ENCODE measurements around the gene LRRTM4.

Gene LRRTM4

GRCh38 chr2:77443076-77443475 lies 79.1 kb downstream of the LRRTM4 start:
- TF ChIP-seq, protein P1, sequence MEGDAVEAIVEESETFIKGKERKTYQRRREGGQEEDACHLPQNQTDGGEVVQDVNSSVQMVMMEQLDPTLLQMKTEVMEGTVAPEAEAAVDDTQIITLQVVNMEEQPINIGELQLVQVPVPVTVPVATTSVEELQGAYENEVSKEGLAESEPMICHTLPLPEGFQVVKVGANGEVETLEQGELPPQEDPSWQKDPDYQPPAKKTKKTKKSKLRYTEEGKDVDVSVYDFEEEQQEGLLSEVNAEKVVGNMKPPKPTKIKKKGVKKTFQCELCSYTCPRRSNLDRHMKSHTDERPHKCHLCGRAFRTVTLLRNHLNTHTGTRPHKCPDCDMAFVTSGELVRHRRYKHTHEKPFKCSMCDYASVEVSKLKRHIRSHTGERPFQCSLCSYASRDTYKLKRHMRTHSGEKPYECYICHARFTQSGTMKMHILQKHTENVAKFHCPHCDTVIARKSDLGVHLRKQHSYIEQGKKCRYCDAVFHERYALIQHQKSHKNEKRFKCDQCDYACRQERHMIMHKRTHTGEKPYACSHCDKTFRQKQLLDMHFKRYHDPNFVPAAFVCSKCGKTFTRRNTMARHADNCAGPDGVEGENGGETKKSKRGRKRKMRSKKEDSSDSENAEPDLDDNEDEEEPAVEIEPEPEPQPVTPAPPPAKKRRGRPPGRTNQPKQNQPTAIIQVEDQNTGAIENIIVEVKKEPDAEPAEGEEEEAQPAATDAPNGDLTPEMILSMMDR (conservative IDR thresholded peaks at IDR 0.05; ENCODE audit: low read length), result no peak

GRCh38 chr2:77434880-77435279 lies 87.3 kb downstream of the LRRTM4 start:
- no peak overlapping the region for H3K4me3 ChIP-seq (ENCODE audit: low read length)
- TF ChIP-seq, protein P1 (conservative IDR thresholded peaks at IDR 0.05; ENCODE audit: low read length), result no peak
- no peak for DNase-seq (ENCODE audit: low read depth)

More at GRCh38 chr2:77443076-77443475, 79.1 kb downstream of the LRRTM4 start:
- no peak overlapping the region for H3K4me3 ChIP-seq (ENCODE audit: low read length)
- no peak for DNase-seq (ENCODE audit: low read depth)

DNA sequence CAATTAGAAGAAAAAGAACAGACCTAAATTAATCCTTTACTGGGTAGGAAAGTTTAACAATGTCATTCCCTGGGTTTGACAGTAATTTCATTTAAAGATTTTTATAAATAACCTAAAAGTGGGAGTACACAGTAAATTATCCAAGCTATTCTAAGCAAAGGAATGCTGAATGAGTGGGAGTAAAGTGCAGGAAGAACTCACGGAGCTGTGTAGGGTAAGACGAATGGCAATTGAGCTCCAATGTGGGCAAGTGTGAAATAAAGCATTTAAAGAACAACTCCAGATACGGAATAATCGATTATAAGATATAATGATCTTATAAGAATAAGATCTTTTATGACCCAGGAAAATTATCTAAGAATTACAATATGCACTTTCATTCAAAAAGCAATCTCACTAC lies 93.2 kb downstream of the LRRTM4 start:
- no peak overlapping the region for H3K4me3 ChIP-seq (ENCODE audit: low read length)
- DNase-seq (ENCODE audit: low read depth), result no peak
- TF ChIP-seq, protein P1 (conservative IDR thresholded peaks at IDR 0.05; ENCODE audit: low read length), result no peak

- TF ChIP-seq, protein P1 (conservative IDR thresholded peaks at IDR 0.05; ENCODE audit: low read length), result no peak
- no peak for DNase-seq (ENCODE audit: low read depth)
- H3K4me3 ChIP-seq (ENCODE audit: low read length), result no peak overlapping the region
These were observed 100.2 kb downstream of the LRRTM4 start for GRCh38 chr2:77421971-77422370.

DNA sequence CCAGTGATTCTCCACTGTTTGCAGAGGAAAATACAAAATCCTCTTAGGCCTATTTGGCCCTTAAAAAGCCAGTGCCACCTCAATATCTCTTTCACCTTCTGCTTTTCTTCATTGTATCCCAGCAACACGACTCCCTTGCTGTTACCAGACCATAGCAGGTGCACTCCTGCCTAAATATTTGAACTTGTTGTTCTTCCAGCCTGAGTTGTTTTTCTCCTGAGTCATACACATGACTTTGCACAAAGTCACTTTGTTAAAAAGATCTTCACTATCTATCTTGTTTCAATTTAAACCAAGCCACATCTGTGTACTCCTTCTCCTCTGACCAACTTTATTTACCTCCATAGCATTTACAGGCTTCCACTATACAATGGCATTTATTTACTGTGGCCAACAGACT lies 103.6 kb downstream of the LRRTM4 start:
- no peak overlapping the region for H3K4me3 ChIP-seq (ENCODE audit: low read length)
- DNase-seq (ENCODE audit: low read depth), result no peak
- TF ChIP-seq, protein P1 (conservative IDR thresholded peaks at IDR 0.05; ENCODE audit: low read length), result no peak

GRCh38 chr2:77404189-77404588 lies 118.0 kb downstream of the LRRTM4 start:
- no peak for DNase-seq (ENCODE audit: low read depth)
- TF ChIP-seq, protein P1 (conservative IDR thresholded peaks at IDR 0.05; ENCODE audit: low read length), result no peak
- H3K4me3 ChIP-seq (ENCODE audit: low read length), result no peak overlapping the region

- no peak for DNase-seq (ENCODE audit: low read depth)
- TF ChIP-seq, protein P1 (conservative IDR thresholded peaks at IDR 0.05; ENCODE audit: low read length), result no peak
- no peak overlapping the region for H3K4me3 ChIP-seq (ENCODE audit: low read length)
These were observed 123.1 kb downstream of the LRRTM4 start for GRCh38 chr2:77398970-77399600.
